HG02588 (cell line): Measurements from ENCODE around the gene CELF1.

Experiments used
- ATAC-seq: cut with Tn5 transposase; IDR thresholded peaks from one replicate; pipeline ENCODE4 v1.9.1; 2021; ENCODE audit warnings: mild to moderate bottlenecking, moderate library complexity; ENCODE audit not compliant: unreplicated experiment

The CELF1 gene

DNA sequence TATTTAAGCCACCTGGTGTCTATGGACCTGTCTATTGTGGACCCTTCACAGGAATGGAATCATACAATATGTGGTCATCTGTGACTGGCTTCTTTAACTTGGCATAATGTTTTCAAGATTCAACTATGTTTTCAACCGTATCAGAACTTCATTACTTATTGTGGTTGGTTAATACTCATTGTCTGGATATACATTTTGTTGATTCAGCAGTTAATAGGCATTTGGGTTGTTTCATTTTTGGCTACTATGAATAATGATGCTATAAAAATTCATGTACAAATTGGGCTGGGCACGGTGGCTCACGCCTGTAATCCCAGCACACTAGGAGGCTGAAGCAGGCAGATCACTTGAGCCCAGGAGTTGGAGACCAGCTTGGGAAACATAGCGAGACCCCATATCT, 101.5 kb downstream of the CELF1 start:
- ATAC-seq: no peak

DNA sequence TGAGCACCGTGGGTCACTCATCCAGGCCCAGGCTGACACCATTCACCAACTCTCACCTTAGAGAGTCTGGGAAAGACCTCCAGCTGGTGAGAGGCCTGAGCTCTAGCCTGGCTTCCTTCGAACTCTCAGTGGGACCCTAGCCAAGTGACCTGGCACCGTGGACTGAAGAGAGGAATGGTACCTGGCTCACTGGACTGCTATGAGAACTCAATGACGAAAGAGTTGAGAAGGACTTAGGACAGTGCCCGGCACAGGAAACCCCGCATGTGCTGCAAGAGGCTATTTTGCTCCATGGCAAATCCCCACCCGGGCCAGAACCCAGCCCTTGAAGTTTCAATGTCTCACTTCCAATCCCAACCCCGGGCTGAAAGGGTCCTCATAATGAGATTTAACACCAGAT, 103.4 kb downstream of the CELF1 start:
- no peak for ATAC-seq

GRCh38 chr11:47448566-47449427, 104.1 kb downstream of the CELF1 start, which contains the start of gene RAPSN:
Gene RAPSN, minus strand, starts transcription at chr11:47449136. Its CDS starts 172 bp downstream, at chr11:47448964.
- ATAC-seq: no peak

DNA sequence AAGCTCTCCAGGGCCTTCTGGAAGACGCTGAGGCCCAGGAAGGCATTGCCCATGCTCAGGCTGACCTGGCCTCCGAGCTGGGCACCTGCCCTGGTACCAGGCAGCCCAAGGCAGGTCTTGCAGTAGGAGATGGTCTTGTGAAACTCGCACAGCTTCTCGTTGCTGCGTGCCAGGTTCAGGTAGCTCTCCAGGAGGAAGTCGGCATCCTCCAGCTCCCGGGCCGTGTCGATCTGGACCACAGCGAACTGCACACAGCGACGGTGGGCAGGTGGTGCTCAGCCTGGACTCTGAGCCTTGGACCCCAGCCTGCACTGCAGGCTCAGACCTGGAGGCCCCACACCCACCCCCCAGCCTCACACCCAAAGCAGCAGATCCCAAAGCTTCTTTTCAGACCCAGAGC, 105.0 kb downstream of the CELF1 start:
- ATAC-seq: no peak

DNA sequence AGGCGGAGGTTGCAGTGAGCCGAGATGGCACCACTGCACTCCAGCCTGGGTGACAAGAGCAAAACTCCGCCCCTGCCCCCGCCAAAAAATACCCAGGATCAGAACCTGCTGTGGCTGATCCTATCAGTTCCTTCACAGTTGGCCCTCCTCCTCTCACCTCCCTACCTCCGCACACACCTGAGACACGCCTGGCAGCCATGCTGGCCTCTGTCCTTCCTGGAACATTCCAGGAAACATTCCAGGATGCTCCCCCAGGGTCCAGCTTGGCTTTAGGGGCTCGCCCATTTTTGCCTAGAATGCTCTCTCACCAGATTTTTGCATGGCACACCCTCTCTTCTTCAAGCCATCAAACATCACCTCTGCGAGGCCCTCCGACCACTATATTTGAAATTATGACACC, 106.1 kb downstream of the CELF1 start:
- ATAC-seq: no peak

GRCh38 chr11:47445840-47446239, 107.1 kb downstream of the CELF1 start:
- no peak for ATAC-seq

DNA sequence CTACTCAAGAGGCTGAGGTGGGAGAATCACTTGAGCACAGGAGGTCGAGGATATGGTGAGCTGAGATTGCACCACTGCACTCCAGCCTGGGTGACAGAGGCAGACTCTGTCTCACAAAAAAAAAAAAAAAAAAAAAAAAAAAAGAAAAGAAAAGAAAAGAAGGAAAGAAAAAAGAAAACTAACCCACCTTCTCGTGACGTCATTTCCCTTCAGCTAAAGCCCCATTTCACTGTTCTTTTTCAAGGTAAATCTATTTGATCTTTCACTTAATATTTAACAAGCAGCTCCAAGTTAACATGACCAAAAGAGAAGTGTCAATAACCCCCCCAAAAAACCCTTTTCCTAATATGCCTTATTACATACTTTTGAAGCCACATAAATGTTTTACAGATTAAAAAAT, 109.1 kb downstream of the CELF1 start:
- no peak for ATAC-seq

DNA sequence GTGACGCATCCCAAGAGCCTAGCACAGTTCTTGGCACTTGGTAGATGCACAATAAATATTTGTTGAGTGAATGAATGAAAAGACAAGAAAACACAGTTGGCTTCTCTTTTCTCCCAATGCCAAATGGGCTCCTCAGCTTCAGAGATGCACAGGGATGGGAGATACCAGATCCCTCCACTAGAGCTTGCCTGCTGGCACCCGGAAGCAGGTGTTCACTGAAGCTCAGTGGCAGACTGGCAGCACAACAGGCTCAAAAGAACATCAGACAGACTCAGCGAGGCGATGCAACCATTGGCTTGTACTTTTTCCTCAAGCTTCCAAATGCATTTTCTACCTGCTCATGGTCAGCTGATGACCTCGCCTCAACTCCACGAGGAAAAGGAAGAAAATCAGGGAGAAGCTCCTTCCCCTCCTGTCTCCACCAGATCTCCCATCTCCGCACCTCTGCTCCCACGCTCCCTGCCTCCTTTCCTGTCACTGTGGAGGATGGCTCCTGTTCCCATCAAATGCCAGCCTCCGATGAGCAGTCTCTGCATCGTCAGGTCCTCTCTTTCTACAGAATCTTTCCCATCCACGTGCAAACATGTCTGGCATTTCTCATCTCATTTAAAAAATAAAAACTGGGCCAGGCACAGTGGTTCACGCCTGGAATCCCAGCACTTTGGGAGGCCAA, 109.8 kb downstream of the CELF1 start:
- no peak for ATAC-seq

- no peak for ATAC-seq
These were observed 110.4 kb downstream of the CELF1 start for GRCh38 chr11:47442514-47442913.

DNA sequence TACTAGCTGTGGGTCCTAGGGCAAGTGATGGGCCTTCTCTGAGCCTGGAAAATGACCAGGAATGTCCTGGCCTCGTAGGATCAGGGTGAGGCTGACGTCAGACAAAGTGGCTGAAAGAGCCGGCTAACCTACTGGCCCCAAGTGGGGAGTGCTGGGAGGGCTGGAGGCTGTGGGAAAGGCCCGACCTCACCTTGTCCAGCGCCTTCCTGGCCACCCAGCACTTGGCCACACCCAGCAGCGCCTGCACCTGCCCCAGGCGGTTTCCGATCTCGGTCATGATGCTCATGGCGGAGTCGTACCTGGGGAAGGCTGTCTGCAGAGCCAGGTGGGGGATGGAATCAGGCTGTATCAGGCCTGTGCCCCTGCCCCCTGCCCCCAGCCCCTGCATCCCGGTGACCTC, 111.5 kb downstream of the CELF1 start:
- no peak for ATAC-seq

- no peak for ATAC-seq
These were observed 112.9 kb downstream of the CELF1 start for GRCh38 chr11:47440054-47440476.

GRCh38 chr11:47438721-47439120, 114.2 kb downstream of the CELF1 start:
- ATAC-seq: no peak

- no peak for ATAC-seq
These were observed 115.0 kb downstream of the CELF1 start for GRCh38 chr11:47437746-47438418.

- ATAC-seq: no peak
These were observed 115.7 kb downstream of the CELF1 start for GRCh38 chr11:47437218-47437745.

GRCh38 chr11:47436726-47437125, 116.2 kb downstream of the CELF1 start:
- no peak for ATAC-seq

DNA sequence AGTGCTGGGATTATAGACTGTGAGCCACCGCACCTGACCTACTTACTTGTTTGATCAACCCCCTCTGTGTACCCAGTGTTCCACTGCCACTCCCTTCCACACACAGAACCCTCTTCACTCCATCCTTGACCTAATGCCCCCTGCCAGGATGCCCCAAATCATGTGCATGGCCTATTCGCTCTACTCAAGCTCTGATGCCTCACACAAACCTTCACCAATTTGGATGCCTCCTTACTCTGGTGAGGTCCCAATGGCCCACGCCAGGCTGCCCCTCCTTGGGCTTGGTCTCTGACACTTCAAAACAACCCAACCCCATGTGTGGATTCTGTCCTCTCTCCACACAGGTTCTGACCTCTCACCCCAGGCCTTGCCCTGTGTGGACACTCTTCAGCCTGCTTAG, 117.2 kb downstream of the CELF1 start:
- ATAC-seq: no peak

DNA sequence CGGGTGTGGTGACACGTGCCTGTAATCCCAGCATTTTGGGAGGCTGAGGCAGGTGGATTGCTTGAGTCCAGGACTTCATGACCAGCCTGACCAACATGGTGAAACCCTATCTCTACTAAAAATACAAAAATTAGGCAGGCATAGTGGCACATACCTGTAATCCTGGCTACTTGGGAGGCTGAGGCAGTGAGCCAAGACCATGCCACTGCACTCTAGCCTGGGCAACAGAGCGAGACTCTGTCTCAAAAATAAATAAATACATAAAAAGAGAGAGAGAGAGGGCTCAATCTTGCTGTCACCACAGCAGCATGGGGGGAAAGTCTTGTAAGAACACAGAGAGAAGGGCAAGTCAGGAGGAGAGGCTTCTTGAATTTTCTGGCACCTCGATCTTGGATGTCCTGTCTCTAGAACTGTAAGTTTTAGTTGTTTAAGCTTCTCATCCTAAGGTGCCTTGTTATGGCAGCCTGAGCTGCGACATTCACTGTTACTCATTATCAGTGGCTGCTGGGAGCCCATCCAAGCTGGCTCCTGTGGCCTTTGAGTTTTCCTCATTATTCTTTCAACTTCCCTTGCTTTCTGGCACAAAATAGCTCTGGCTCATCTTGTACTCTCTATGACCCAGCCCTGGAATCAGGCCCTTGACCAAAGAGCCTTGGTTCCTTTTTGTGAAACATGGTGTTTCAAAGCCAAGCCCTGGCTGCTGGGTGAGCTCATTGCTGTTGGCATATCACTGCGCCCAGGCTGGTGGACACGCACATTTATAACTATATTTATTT, 118.7 kb downstream of the CELF1 start:
- ATAC-seq: no peak

DNA sequence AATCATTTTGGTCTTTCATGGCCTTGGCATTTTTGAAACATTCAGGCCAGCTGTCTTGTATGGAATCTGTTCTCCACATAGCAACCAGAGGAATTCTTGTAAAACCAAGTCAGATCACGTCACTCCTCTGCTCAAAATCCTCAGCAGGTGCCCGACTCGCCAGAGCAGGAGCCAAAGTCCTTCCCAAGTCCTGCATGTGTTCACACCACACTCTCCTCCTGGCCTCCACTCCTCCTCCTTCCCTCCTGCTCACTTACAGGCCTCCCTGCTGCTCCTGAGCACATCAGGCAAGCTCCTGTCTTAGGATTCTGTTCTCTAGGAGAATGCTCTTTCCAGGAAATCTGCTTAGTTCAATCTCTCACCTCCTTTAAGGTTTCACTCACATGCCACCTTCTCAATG, 119.8 kb downstream of the CELF1 start:
- ATAC-seq: no peak

- no peak for ATAC-seq
These were observed 121.4 kb downstream of the CELF1 start for GRCh38 chr11:47431356-47432083.

GRCh38 chr11:47430524-47430923, 122.4 kb downstream of the CELF1 start:
- ATAC-seq: no peak
